ENCODE measurements around the gene GBP1.
"Not testable (repeated sequence)": the region's sequence is repeated elsewhere in the genome, so short reads cannot be mapped to it uniquely, and the experiment has no call there.

Gene GBP1, protein sequence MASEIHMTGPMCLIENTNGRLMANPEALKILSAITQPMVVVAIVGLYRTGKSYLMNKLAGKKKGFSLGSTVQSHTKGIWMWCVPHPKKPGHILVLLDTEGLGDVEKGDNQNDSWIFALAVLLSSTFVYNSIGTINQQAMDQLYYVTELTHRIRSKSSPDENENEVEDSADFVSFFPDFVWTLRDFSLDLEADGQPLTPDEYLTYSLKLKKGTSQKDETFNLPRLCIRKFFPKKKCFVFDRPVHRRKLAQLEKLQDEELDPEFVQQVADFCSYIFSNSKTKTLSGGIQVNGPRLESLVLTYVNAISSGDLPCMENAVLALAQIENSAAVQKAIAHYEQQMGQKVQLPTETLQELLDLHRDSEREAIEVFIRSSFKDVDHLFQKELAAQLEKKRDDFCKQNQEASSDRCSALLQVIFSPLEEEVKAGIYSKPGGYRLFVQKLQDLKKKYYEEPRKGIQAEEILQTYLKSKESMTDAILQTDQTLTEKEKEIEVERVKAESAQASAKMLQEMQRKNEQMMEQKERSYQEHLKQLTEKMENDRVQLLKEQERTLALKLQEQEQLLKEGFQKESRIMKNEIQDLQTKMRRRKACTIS

DNA sequence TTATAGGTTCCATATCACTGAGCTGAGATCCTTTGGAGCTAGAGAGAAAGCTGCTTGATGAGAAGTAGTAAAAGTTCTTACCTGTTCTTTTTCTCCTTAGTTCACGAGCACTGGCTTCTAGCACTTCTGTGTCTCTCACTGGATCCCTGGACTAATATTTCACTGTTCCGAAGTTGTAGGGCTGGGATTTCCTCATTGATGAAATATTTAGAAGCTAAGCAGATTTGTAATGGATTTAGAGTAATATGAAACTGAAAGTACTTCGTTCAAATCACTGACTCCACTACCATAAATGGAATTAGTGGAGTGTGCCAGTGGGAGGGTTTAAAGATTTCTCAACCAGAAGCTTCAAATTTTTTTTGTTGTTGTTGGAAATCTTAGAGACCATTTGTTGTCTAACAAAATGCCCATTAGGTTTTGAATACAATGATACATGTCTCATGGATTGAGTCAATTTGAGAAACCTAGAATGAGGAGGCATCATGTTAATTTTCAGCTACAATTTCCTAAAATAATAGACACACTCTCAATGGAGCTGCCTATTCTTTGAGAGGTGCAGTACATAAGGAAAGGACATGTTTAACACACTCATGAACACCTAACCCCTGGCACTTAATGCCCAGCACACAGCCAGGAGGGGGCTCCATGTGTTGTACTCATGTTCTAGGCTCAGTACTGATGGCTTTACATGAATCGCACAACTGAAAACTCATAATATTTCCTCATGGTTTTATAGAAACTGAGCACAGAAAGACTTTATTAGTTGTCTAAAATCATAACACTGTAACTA, at the start of gene GBP1:
Gene GBP1, minus strand, starts transcription at position 130 of the 790 bp plus-strand sequence. CDS start 1,974 bp downstream, outside the sequence.
- peak; percentile 53 for FAIRE-seq

DNA sequence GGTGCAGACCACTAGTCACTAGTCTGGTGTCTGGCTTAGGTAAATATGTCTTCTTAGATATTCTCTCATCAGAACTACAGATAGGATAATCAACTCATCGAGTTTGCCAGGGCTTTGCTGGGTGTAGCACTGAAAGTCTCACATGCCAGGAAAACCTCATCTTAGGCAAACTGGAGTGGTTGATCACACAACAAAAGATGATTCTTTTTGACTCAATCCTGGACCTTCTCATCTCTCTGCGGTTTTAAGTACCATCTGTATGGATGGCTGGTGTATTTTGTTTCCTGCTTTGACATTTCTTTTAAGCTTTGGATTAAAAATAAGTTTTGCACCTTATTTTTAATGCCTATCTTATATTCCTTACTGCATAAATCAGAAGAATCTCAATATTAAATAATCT, 49.7 kb upstream of the GBP1 start:
- no peak for FAIRE-seq

DNA sequence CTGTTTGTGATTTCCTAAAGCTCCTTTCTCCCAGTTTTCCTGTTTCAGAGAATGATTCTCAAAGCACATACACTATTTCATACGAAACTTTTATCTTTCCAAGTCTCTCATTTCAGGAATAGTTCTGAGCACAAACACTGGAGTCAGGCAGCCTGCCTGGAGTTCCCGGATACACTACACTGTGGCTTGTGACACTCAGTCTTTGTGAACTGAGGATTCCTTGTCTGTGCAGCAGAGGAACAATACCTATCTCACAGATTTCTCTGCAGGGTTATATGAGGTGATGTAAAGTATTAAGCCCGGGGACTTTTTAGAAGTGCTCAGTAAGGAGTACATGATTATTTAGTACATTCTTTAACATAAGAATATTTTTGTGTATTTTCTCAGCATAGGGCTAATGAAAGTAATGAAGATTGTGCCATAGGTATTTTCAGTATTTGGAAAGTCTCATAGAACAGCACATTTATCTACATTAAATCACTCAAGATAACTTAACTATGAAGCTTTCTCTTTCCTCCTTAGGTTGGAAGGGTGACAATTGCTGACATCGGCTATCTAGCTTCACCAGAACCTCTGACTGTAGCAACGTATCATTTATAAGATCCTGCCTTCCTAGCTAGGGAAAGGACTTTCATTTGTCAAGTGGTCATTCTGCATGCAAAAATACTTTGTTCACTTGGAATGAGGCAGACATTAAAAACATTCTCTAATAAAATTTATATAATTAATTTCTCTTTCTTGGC, 48.0 kb upstream of the GBP1 start:
- no peak for FAIRE-seq

GRCh38 chr1:89104687-89105086, 39.7 kb upstream of the GBP1 start:
- FAIRE-seq, result no peak

DNA sequence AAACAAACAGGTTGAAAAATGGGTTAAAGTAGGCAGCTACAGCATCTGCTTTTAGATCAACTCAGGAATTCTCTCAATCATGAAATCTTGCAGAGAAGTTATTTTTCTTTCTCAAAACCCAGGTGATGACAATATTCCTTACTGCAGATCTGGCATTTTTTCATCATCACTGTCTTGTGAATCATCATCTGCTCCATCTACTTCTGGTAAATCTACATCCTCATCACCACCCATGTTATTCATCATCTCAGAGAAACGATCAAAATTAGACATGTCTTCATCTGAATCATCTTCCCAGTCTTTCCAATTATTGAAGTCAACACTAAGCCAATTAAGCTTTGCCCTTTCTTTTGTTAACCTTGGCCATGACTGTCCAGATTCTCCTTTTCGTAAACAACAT, 39.1 kb upstream of the GBP1 start:
- FAIRE-seq, result no peak

DNA sequence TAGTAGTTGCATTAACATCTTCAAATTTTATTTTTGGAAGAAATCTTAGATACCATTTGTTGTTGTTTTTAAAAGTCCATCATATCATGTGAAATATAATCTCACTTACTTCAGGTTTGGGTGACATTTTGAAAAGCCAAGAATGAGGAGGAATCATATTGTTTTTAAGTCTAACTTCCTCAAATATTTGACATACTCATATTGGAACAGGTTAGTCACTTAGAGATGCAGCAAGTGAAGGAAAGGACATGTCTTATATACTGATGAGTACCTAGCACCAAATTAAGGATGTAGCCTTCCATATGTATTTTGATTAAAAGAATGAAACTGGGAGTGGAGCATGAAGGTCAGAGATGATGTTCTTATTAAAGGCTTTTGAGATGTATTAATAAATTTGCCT, 37.0 kb upstream of the GBP1 start:
- no peak for FAIRE-seq

DNA sequence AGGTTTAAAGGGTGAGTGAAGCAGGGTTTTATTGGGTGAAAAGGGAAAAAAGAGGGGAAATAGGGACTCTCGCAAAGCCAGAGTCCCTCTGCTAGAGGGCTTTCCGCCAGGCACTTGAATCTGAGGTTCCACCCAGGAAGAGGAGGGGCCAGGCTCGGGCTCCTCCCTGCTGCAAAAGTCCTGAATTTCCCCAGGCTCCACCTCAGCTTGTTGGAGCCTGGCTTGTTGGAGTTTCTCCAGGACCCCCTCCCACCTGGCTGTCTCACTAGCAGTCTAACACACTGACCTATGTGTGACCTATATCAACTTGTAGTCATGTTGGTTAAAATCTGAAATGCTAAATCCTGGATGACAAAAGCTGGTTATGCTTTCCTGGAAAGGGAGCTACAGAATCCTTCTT, 35.4 kb upstream of the GBP1 start:
- no peak for FAIRE-seq

GRCh38 chr1:89098857-89099256, 33.8 kb upstream of the GBP1 start:
- no peak for FAIRE-seq

GRCh38 chr1:89095737-89096136, 30.7 kb upstream of the GBP1 start:
- FAIRE-seq, result no peak

- FAIRE-seq, result no peak
Observed at GRCh38 chr1:89089962-89090361, 25.0 kb upstream of the GBP1 start.

DNA sequence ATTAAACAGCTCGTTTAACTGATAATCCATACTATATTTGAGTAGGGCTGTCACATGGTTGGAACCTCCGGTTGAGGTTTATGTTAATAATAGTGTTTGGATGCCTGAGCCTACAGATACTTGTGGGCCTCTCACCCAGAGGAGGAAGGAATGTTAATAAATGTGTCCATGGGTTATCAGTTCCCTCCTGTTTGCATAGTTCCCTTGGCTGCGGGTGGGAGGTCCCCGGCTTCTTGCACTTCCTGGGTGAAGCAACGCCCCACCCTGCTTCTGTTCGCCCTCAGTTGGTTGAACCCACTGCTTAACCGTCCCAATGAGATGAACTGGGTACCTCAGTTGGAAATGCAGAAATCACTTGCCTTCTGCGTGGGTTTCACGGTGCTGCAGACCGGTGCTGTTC, 23.6 kb upstream of the GBP1 start:
- no peak for FAIRE-seq

DNA sequence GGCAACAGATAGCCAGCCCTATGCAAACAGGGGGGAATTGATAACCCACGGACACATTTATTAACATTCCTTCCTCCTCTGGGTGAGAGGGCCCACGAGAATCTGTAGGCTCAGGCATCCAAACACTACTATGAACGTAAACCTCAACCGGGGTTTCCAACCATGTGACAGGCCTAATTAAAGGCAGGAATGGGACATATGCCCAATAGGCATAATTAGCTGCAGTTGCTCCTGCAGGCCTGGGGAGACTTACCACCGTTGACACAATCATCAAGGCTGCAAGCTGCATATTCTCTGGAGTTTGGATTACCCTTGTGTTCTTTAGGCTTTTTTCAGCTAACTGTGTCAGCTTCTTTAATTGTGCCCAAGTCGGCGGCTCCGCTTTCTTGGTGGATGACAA, 22.2 kb upstream of the GBP1 start:
- FAIRE-seq, result no peak

GRCh38 chr1:89085781-89086180, 20.8 kb upstream of the GBP1 start:
- no peak for FAIRE-seq

DNA sequence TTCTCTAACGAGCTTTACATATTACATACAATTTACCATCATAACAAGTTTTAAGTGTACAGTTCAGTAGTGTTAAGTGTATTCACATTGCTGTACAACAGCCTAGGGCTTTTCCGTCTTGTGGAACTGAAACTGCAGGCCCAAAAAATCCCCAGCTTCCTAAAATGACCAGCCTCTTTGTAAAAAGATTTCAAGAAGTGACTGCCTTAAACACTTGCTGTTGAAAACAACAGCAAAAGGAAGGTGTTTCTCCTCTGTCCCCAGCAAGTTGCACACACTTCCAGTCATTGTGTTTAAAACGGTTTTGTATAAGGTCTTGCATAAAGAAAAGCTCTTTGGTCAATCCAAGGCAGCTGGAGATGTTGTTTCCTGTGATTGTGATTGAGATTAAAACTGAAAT, 16.0 kb upstream of the GBP1 start:
- FAIRE-seq, result no peak

DNA sequence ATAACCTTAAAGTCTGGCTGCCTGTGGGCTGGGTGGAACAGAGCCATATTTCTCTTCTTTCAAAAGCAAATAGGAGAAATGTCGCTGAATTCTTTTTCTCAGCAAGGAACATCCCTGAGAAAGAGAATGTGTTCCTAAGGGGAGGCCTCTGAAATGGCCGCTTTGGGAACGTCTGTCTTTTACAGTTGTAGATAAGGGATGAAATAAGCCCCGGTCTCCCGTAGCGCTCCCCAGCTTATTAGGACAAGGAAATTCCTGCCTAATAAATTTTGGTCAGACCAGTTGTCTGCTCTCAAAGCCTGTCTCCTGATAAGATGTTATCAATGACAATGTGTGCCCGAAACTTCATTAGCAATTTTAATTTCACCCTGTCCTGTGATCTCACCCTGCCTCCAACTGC, 15.1 kb upstream of the GBP1 start:
- not testable (repeated sequence) for FAIRE-seq

GRCh38 chr1:89072466-89073065, 7.6 kb upstream of the GBP1 start:
- not testable (repeated sequence) for FAIRE-seq

DNA sequence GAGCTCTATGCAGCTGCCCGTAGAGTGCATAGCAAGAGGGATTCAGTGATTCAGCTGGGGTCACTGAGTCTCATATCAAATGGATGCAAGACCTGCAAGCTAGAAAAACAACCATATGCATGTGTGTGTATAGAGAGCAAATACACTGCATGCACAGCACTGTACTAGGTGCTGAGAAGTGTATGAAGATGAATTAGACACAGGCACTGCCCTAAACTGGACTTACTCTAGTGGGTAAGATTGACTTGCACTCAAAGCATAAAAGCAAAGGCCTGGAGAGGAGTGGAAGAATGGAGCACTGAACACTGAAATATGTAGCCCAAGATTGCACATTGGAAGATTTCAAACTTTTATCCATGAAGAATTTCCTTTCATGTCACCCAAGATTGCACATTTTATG, 5.5 kb upstream of the GBP1 start:
- no peak for FAIRE-seq

GRCh38 chr1:89069951-89070350, 4.9 kb upstream of the GBP1 start:
- peak; percentile 69 for FAIRE-seq

- FAIRE-seq, result no peak
Observed at GRCh38 chr1:89068291-89068690, 3.3 kb upstream of the GBP1 start.

GRCh38 chr1:89064632-89065031, 376 bp downstream of the GBP1 start:
- no peak for FAIRE-seq

DNA sequence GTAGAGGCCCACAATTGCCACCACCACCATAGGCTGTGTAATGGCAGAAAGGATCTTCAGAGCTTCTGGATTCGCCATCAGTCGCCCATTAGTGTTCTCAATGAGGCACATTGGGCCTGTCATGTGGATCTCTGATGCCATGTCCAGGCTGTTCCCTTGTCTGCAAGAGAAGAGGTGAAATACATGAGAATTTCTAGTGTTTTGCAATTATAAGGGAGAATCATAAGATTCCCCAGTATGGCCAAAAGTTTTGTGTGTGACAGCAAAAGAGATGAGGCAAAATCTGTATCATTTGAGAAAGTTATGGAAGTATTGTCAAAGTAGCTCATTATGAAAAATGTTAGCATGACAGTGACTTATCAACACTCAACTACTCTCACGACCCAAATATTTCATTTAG, 1.9 kb downstream of the GBP1 start:
- FAIRE-seq, result no peak

GRCh38 chr1:89060091-89060490, 4.9 kb downstream of the GBP1 start:
- no peak for FAIRE-seq

DNA sequence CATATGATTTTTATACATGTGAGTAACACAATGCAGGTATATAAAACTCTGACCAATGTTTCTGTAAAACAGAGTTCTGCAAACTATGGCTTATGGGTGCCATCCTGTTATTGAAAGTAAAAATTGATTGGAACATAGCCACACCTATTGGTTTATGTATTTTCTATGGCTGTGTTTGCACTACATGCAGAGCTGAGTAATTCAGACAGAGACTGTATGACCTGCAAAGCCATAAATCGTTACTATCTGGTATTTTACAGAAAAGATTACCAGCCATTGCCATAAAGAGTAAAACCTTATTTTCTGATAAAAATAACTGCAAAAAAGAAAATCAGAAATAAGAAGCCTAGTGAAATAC, 13.1 kb downstream of the GBP1 start:
- no peak for FAIRE-seq
